Natural killer cell (primary cell): Measurements from ENCODE around the gene CLDN8. TPM values are rescaled to one million over a fixed set of nuclear protein-coding genes. Genes with fewer than 3 reads are reported as not detected.

ENCODE experiments used
- ATAC-seq, 3 donors: fragments of 150-1000 bp in 2 of 3; fragments of 200-7000 bp in 1 of 3; cut with Tn5 transposase; 1 replicate in 1 of 3; 2 replicates in 2 of 3; pipeline ENCODE4 v1.10.0; 2021; ENCODE audit warnings: mild to moderate bottlenecking in 2 of 3, moderate library complexity in 2 of 3
- DNase-seq, 2 donors: peaks; one replicate each; pipeline versions ENCODE4 v3.0.0 to v3.0.0-alpha.2; 2013 to 2021; ENCODE audit warnings: mixed read lengths in 1 of 2
- H3K27ac ChIP-seq: one replicate; pipeline ENCODE4 v1.5.1; 2013; ENCODE audit warnings: mild to moderate bottlenecking, low read length
- H3K27me3 ChIP-seq: one replicate; pipeline ENCODE4 v1.6.1; 2013; ENCODE audit warnings: low read length; ENCODE audit not compliant: control insufficient read depth, insufficient read depth
- H3K36me3 ChIP-seq: one replicate; pipeline ENCODE4 v1.6.1; 2013; ENCODE audit warnings: low read length; ENCODE audit not compliant: control insufficient read depth, insufficient read depth
- H3K4me1 ChIP-seq: one replicate; pipeline ENCODE4 v1.6.1; 2013; ENCODE audit warnings: low read length; ENCODE audit not compliant: control insufficient read depth, insufficient read depth
- H3K4me3 ChIP-seq: one replicate; pipeline ENCODE4 v1.5.1; 2013; ENCODE audit warnings: low read length
- H3K9me3 ChIP-seq: one replicate; pipeline ENCODE4 v1.6.1; 2013; ENCODE audit warnings: low read length; ENCODE audit not compliant: control insufficient read depth, insufficient read depth
- H3K27ac Mint-ChIP-seq, 2 donors: one replicate each; pipeline ENCODE4 v1.8.0; 2022; ENCODE audit warnings: mild to moderate bottlenecking in 2 of 2, mixed read lengths in 2 of 2, moderate library complexity in 1 of 2
- H3K27me3 Mint-ChIP-seq, 2 donors: one replicate each; pipeline ENCODE4 v1.8.0; 2022; ENCODE audit warnings: low read depth in 2 of 2, mixed read lengths in 2 of 2
- H3K36me3 Mint-ChIP-seq: one replicate; pipeline ENCODE4 v1.8.0; 2022; ENCODE audit warnings: mixed read lengths
- H3K4me1 Mint-ChIP-seq, 2 donors: one replicate each; pipeline ENCODE4 v1.8.0; 2022; ENCODE audit warnings: mixed read lengths in 2 of 2
- H3K4me3 Mint-ChIP-seq: one replicate; pipeline ENCODE4 v1.8.0; 2022; ENCODE audit warnings: mild to moderate bottlenecking, moderate library complexity, mixed read lengths
- H3K9me3 Mint-ChIP-seq, 2 donors: one replicate each; pipeline ENCODE4 v1.8.0; 2022; ENCODE audit warnings: mixed read lengths in 2 of 2
- CTCF ChIP-seq: fragments of 200-600 bp; IDR thresholded peaks from one replicate; pipeline ENCODE4 v1.8.0; 2022; ENCODE audit warnings: antibody characterized with exemption
- WGBS: methylation state at CpG from one replicate; pipeline ENCODE4 v1.1.7; 2013; ENCODE audit warnings: missing lambda C conversion rate; ENCODE audit not compliant: insufficient coverage; 5-methylcytosine and 5-hydroxymethylcytosine counted together
- intact Hi-C: fragments of 100-400 bp; cut with micrococcal nuclease; formaldehyde crosslinking; loops from one replicate; pipeline ENCODE4 v1.14.2; 2022
- total RNA-seq, 4 donors: library from RNA; stranded (reverse); fragments of 120-200 nt in 1 of 4; gene quantifications; one replicate each; pipeline versions ENCODE4 v1.2.3 to v1.2.4, GENCODE V29; 2013 to 2022

The CLDN8 gene
- total RNA-seq, 3 donors from 2014 or later (not counting 1 experiment from before 2014, with no cell fraction given): not detected

DNA sequence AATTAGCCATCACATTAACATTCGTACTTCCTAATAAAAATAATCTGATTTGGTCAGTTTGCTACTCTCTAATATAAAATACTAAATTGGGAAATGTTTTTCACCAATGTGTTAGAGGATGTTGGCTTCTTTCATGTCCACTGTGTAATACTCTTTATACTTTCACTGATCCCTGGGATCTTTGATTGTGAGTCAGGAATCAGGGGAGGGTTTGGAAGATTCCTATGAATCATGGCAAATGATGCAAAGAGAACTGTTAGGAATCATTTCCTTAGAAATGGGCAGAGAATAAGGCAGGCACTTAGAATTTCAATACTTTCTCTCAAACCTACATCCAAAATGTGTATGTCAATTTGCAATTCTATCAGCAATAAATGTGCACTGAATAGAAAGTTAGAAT lies 35.9 kb upstream of the CLDN8 start:
- Mint-ChIP-seq H3K4me3 (no peak overlapping the region), H3K27ac (no peak overlapping the region), H3K36me3 (no peaks in the 10 kb centered on the region), H3K9me3 (peaks cover 9 to 12% of the 10 kb centered on the region in 2 donors), H3K4me1 (no peaks in the 10 kb centered on the region), H3K27me3 (no peaks in the 10 kb centered on the region)
- TF ChIP-seq CTCF: no peak
- ATAC-seq: no peak
- Histone ChIP-seq H3K36me3 (no peaks in the 10 kb centered on the region), H3K9me3 (no peaks in the 10 kb centered on the region), H3K4me1 (no peaks in the 10 kb centered on the region), H3K27ac (no peak overlapping the region), H3K27me3 (no peaks in the 10 kb centered on the region), H3K4me3 (no peak overlapping the region)
- no peak for DNase-seq
- intact Hi-C loops: no loop called here
- WGBS: no CpG with 5 or more reads among the region's 1 CpG

GRCh38 chr21:30249936-30250335 lies 34.0 kb upstream of the CLDN8 start:
- Mint-ChIP-seq H3K4me1 (no peaks in the 10 kb centered on the region), H3K9me3 (peaks cover 7 to 9% of the 10 kb centered on the region in 2 donors), H3K4me3 (no peak overlapping the region), H3K27me3 (no peaks in the 10 kb centered on the region), H3K36me3 (peaks cover 5% of the 10 kb centered on the region), H3K27ac (no peak overlapping the region)
- H3K4me3 ChIP-seq: no peak overlapping the region
- H3K36me3 ChIP-seq: no peaks in the 10 kb centered on the region
- H3K27me3 ChIP-seq: no peaks in the 10 kb centered on the region
- no peak for DNase-seq
- intact Hi-C loops: no loop called here
- whole genome bisulfite sequencing: 85% methylated on average over 1 of the region's 3 CpGs
- H3K9me3 ChIP-seq: no peaks in the 10 kb centered on the region
- no peak for ATAC-seq
- no peaks in the 10 kb centered on the region for H3K4me1 ChIP-seq
- H3K27ac ChIP-seq: no peak overlapping the region
- no peak for TF ChIP-seq CTCF

GRCh38 chr21:30248844-30249243 lies 32.9 kb upstream of the CLDN8 start:
- peaks cover 7 to 12% of the 10 kb centered on the region in 2 donors for H3K9me3 Mint-ChIP-seq
- peaks cover 15% of the 10 kb centered on the region for H3K36me3 Mint-ChIP-seq
- H3K4me3 Mint-ChIP-seq: no peak overlapping the region
- Histone ChIP-seq H3K27me3 (no peaks in the 10 kb centered on the region), H3K4me1 (no peaks in the 10 kb centered on the region), H3K36me3 (no peaks in the 10 kb centered on the region), H3K27ac (no peak overlapping the region), H3K4me3 (no peak overlapping the region), H3K9me3 (no peaks in the 10 kb centered on the region)
- H3K27me3 Mint-ChIP-seq: no peaks in the 10 kb centered on the region
- DNase-seq: no peak
- ATAC-seq: no peak
- H3K4me1 Mint-ChIP-seq: no peaks in the 10 kb centered on the region
- 90% methylated on average over 9 of the region's 9 CpGs for WGBS
- TF ChIP-seq CTCF: no peak
- intact Hi-C loops: no loop called here
- H3K27ac Mint-ChIP-seq: no peak overlapping the region

DNA sequence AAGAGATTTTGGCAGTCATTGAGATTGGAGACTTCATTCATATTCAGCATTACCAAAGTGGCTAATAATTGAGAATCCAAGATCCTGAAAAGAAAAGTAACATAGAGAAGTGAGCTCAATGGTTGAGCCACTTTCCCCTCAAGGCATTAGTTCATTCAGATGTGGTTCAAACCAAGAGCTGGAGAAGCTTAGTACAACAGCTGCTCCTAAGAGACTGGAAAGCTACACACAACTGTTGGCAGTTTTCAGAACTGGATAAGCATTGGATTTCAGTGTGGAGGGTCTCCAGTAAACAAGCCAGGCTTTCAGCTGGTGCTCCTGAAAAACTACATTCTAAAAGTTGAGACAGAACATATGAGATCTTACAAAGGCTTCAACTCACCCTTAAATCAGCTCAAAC lies 29.2 kb upstream of the CLDN8 start:
- H3K36me3 Mint-ChIP-seq: peaks cover 15% of the 10 kb centered on the region

More for the DNA sequence above, 29.2 kb upstream of the CLDN8 start:
- Mint-ChIP-seq H3K4me3 (no peak overlapping the region), H3K9me3 (peaks cover 0 to 5% of the 10 kb centered on the region in 2 donors), H3K4me1 (no peaks in the 10 kb centered on the region), H3K27ac (no peak overlapping the region), H3K27me3 (no peaks in the 10 kb centered on the region)
- H3K27ac ChIP-seq: no peak overlapping the region
- H3K9me3 ChIP-seq: no peaks in the 10 kb centered on the region
- no peak for TF ChIP-seq CTCF
- intact Hi-C loops: no loop called here
- H3K27me3 ChIP-seq: no peaks in the 10 kb centered on the region
- H3K36me3 ChIP-seq: no peaks in the 10 kb centered on the region
- DNase-seq: no peak
- no peaks in the 10 kb centered on the region for H3K4me1 ChIP-seq
- H3K4me3 ChIP-seq: no peak overlapping the region
- ATAC-seq: no peak
